HG02571 (cell line): ENCODE results near the gene DNAJC1.
"Not testable (repeated sequence)": the region's sequence is repeated elsewhere in the genome, so short reads cannot be mapped to it uniquely, and the experiment has no call there.

ENCODE experiments used
- ATAC-seq: cut with Tn5 transposase; IDR thresholded peaks from one replicate; pipeline ENCODE4 v1.9.1; 2021; ENCODE audit warnings: mild to moderate bottlenecking, moderate library complexity; ENCODE audit not compliant: unreplicated experiment

DNAJC1 gene

DNA sequence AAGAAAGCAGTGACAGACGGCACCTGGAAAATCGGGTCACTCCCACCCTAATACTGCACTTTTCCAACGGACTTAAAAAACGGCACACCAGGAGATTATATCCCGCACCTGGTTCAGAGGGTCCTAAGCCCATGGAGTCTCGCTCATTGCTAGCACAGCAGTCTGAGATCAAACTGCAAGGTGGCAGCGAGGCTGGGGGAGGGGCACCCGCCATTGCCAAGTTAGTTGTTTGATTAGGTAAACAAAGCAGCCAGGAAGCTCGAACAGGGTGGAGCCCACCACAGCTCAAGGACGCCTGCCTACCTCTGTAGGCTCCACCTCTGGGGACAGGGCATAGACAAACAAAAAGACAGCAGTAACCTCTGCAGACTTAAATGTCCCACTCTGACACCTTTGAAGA lies 169.0 kb downstream of the DNAJC1 start:
- ATAC-seq, result not testable (repeated sequence)

DNA sequence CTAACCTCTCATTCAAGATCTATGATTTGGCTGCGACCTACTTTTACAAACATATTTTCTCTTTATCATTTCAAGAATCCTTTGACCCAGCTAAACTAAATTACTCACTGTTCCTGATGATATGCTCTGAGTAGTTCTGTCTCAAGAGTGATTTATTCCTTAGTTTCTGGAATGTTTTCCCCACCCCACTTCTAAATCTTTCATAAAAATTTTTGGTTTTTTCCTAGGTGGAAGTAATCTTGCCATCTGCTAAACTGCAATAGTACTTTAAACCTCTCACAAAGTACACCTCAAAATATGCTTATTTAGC lies 170.8 kb downstream of the DNAJC1 start:
- ATAC-seq, result no peak

DNA sequence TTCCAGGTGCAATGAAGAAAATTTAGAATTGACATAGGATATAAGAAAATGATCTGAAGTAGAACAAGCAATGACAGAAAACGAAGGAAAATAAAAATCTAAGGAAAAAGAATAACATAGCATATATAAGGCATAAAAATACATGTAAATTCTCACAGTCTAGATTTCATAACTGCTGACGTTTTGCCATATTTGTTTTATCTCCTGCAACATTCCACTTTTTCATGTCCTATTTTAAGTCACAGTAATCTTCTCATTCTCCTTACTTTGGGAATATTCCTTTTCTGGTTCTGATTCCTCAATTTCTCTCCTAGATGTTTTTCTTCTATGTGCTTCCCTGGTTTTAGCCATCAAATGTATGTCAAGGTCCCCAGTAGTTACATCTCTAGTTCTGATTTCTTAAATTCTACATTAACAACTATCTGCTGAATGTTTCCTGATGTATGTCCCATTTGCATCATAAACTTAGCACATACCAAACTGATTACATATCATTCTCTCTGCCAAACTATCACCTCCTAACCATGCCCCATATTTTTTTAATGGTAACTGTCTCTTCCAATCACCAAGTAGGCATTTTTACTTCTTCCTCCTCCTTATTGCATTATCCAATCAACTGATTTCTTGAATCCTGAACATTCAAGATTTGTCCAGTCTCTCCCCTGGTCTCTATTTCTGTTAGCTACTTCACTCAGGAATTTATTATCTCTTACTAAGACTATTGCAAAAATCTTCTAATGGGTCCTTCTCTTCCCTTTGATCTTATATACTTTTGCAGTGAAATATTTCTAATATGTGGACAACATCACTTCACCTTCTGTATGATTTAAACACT lies 171.3 kb downstream of the DNAJC1 start:
- no peak for ATAC-seq

DNA sequence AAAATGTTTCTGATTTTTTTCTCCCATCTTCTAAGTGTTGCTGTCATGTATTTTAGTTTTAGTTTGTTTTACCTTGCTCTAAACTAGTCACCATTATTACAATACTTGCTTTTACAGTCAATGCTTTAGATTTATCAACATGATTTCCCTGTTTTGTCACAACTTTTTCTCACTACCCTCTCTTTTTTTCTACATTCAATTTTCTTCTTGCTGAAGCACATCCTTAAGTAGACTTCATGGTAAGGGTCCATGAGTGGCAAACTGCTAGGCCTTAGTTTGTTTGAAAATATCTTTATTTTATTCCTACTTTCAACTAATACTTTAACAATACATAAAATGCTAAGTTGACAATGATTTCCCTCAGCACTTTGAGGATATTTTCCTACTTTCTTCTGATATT lies 173.5 kb downstream of the DNAJC1 start:
- ATAC-seq, result no peak

DNA sequence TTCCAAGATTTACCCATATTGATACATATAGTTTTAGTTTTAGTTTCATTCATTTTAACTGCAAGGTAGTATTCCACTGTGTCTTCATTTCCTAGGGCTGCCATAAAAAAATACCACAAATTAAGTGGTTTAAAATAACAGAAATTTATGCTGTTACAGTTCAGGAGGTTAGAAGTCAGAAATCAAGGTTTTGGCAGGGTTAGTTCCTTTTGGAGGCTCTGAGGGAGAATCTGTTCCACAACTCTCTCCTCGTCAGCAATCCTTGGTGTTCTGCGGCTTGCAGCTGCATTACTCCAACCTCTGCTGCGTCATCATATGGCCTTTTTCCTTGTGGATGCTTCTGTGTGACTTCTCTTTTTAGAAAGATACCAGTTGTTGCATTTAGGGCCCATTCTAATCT lies 176.2 kb downstream of the DNAJC1 start:
- no peak for ATAC-seq

DNA sequence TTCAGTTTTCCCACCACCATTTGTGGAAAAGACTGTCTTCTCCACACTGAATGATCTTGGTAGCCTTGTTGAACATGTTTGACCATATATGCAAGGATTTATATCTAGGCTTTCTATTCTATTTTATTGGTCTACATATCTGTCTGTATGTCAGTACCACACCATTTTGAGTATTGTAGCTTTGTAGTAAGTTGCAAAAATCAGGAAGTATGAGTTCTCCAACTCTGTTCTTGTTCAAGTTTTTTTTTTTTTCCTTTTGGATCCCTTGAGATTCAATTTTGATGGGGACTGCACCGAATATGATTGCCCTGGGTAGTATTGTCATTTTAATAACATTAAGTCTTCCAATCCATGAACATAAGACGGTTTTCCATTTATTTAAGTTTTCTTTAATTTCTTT lies 176.8 kb downstream of the DNAJC1 start:
- ATAC-seq, result no peak

DNA sequence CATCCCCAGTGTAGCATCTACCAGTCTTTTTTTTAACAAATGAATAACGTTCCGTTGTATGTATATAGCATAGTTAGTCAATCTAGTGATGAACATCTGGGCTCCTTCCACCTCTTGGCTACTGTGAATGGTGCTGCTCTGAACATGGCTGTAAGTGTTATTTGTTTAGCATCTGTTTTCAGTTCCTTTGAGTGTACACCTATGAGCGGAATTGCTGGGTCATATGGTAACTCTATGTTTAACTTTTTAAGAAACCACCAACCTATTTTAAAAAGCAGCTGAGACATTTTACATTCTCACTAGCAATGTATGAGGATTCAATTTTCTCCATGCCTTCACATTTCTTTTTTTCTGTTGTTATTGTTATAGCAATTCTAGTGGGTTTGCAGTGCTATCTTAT lies 178.2 kb downstream of the DNAJC1 start:
- no peak for ATAC-seq

DNA sequence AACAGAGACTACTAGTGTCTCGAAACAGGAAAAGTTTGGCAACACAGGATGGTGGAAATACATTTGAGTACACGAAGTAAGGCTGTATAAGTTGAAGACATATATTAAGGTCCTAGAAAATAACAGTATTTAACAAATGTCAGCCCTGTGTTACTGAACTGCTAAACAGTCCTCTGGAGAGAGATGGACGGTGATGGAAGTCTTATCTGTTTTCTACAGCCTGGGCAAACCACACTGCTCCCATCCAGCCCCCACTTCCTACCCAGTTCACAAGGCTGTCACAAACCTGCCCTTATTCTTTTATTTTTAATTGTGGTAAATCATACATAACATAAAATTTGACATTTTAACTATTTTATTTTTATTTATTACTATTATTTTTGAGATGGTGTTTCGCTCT lies 179.1 kb downstream of the DNAJC1 start:
- no peak for ATAC-seq

DNA sequence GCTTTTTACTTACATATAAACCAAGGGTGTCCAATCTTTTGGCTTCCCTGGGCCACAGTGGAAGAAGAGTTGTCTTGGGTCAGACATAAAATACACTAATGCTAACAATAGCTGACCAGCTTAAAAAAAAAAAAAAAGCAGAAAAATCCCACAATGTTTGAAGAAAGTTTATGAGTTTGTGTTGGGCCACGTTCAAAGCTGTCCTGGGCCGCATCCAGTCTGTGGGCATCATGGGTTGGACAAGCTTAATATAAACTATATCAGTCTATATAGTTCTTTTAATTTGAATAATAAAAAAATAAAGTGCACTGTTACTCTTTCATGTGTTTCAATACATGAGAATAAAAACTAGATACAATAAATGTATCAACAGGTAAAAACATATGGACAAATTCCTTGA lies 179.9 kb downstream of the DNAJC1 start:
- ATAC-seq, result no peak

DNA sequence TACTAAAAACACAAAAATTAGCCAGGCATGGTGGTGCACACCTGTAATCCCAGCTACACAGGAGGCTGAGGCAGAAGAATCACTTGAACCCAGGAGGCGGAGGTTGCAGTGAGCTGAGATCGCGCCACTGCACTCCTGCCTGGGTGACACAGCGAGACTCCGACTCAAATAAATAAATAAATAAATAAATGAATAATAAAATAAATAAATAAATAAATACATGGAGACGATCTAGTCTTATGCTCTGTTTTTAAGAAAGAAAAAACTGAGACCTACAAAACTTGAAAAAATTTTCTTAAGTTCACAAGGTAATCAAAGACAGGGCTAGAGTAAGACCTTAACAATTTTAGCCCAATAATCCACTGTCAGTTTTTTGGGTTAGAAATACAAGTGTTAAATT lies 181.3 kb downstream of the DNAJC1 start:
- ATAC-seq, result not testable (repeated sequence)

DNA sequence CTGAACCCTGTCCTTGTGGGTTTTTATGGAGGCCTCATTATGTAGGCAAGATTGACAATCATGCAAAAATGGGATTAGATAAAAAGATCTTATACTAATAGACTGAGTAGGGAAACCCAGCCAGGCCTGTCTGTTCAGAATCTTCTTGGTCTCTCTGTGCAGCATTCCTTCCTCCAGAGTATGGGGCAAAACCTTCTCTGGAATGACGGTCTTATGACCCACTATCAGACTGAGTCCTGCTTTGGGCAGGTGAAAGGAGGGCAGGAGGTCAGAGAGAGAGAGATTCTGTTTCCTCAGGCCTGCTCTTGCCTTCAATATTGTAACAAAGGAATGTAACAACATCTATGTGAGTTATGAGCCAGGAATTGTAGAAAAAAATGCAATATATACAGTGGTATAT lies 182.6 kb downstream of the DNAJC1 start:
- ATAC-seq, result no peak

DNA sequence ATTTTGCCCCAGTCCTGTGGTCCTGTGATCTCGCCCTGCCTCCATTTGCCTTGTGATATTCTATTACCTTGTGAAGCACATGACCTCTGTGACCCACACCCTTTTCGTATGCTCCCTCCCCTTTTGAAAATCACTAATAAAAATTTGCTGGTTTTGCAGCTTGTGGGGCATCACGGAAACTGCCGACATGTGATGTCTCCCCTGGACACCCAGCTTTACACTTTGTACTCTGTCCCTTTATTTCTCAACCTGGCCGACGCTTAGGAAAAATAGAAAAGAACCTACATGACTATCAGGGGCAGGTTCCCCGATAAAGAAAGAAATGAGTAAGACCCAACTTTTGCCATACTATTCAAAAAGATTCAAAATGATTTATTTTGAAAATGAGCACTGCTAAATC lies 185.1 kb downstream of the DNAJC1 start:
- not testable (repeated sequence) for ATAC-seq

DNA sequence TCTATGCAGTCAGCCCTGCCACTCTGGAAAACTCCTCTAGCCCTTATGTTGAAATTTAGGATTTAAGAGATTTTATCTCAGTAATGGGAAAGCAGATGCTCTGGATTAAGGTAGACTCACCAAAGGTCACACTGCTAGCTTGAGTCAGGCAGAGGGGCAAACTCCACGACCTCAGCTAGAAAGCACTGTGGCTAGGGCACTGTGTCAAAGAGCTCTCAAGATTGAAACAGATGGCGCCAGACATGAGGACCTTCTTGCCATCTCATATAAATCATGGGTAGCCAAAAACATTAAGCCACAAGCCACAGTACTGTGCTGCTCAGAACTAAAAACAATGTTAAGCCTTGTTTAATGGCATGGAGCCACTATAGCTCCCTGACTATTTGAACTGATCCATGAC lies 188.7 kb downstream of the DNAJC1 start:
- ATAC-seq, result no peak

DNA sequence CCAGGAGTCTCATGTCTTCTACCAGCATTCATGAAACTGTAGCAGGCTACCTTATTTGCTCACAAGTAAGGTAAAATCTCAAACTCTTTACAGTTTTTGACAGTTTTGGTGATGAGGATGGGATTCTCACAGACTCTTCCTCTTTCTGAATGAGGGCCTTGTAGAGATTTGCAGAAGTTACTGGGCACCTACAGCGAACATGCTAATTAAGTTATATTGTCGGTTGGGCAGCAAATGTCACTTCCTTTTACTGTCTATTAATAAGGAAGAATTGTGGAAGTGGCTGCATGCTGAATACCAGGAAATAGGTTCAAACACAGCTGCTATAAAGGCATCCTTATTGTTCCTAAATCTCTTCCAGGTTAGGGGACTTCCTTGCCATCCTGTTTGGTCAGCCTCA lies 189.6 kb downstream of the DNAJC1 start:
- no peak for ATAC-seq

DNA sequence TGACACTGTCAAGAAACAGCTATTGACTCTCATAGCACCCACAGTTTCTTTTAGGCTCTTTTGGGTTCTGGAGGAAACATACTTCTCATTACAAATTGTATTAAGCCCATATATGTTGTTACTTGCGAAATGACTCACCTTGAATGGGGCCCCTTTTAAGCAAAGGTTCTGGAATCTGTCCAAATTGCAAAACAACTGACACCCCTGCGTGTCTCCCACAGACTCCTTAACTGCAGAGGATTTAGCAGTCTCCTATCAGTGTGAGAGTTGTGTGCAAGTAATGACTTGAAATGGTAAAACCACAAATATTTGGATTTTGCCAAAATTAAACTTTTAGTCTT lies 192.3 kb downstream of the DNAJC1 start:
- ATAC-seq, result no peak

DNA sequence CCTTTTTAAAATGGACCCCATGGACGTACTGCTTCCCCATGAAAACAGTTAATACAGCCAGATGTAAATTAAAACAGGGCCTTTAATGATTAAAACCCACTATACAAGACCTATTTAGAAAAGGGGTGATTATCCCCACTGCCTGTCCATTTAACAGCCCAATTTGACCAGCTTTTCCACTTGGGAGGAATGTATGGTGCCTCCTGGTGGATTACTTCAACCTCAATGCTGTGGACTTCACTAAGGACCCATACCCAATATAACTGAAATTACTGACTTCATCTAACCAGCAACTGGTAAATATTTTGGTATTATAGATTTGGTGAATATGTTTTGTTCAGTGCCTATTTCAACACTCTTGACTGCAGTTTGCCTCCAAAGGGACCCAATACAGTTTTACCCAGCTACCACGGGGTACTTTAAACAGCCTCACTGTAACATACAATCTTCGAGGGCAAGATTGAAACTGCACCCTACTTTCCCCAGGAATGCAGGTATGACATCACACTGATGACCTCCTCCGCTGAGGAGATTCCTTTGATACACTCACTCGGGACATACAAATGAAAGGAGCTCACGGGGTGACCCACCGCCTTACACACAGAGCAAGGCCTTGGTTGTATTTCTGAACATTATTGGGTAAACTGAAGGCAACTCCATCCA lies 192.8 kb downstream of the DNAJC1 start:
- ATAC-seq, result no peak

DNA sequence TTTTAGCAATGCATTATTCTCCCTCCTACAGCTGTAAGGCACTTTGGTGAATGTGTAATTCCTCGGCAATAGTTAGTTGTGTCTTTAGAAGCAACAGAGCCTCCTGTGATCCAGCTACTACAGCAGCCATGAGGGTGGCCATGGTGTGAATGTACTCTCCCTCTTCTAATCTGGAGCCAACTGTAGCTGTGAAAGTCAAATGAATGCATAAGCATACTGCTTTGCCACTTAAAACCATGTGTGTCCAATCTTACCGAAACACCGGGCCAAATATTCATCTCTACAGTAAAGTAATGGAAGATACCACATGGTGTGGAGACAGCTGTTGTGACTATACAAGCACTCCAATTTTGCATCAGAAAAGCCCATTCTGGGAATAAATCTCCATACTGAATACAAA lies 195.0 kb downstream of the DNAJC1 start:
- ATAC-seq, result no peak

DNA sequence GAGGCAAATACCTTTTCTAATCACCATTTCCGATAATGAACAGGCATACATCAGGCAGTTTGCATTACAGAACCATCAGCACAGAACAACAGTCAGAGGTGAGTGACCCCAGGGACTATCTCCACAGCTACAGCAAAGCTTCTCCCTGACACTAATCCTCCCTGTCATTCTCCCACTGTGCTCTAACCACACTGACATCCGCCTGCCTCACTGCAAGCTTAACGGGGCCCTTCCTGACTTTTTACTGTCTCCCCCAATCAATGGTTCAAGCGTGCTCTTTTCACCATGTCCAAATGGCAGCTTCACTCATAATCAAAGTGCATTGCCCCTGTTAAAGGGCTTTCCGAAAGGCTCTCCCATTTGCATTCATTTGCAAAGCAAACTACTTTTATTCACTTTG lies 196.3 kb downstream of the DNAJC1 start:
- ATAC-seq, result no peak

DNA sequence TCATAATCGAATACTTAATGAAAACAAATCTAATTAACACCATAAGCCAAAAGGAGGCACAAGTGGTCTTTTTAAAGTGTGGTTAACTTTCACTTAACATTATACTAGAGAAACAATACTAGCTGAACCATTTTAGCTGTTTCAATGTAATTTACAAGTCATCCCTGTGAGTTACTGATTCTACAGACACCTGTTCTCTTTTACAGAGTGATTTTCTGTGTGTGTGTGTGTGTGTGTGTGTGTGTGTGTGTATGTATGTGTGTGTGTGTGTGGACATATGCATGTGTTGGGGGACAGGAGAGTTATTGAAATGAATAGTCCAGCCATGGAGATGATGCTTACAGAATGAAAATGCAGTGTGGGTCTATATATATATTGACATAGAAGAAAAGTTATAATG lies 200.2 kb downstream of the DNAJC1 start:
- ATAC-seq, result no peak

DNA sequence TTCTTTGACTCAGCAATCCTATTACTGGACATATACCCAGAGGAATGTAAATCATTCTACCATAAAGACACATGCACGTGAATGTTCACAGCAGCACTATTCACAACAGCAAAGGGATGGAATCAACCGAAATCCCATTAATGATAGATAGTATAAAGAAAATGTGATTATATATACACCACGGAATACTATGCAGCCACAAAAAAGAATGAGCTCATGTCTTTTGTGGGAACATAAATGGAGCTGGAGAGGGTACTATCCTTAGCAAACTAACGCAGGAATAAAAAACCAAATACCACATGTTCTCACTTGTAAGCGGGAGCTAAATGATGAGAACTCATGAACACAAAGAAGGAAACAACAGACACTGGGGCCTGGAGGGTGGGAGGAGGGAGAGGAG lies 201.9 kb downstream of the DNAJC1 start:
- no peak for ATAC-seq

DNA sequence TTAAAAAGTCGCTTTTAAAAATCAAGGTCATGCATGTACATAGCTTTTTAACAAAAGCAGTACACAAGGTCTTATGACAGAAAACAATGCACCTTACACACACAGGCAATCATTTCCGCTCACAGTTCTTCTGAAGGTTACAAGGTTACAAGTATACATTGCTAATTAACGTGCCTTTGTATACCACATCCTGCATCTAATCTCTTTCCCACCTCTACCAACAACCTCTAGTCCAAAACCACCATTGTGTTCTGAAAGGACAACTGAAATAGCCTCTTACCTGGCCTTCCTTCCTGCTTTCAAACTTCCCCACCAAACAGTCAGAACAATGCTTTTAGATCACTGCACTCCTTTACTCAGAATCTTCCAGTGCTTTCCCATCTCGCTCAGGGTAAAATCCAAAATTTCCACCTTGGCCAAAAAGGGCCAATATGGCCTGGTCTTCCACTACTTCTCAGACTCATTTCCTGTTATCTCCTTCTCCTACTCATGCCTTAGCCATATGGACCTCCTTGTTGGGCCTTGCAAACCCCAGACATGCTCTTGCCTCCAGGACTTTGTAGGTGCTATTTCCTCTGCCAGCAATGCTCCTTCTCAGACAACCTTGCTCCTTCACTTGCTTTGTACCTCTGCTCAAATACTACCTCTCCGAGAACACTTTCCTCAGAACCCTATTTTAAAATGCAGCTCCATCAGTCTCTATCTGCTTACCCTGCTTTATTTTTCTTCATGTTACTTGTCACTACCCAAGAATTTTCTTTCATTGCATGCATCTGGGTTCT lies 205.4 kb downstream of the DNAJC1 start:
- ATAC-seq, result no peak

DNA sequence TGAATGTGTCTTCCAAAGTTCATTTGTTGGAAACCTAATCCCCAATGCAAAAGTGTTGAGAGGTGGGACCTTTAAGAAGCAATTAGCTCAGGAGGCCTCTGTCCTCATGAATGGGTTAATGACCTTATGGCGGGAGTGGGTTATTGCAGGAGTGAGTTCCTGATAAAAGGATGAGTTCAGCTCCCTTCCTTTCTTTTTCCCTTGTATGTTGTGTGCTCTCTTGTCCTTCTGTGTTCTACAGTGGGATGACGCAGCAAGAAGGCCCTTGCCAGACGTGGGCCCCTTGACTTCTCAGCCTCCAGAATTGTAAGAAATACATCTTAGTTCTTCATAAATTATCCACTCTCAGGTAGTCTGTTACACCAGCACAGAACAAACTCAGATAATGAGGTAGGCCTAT lies 206.0 kb downstream of the DNAJC1 start:
- ATAC-seq, result no peak
